ENCODE data around the gene DST.

The DST gene

DNA sequence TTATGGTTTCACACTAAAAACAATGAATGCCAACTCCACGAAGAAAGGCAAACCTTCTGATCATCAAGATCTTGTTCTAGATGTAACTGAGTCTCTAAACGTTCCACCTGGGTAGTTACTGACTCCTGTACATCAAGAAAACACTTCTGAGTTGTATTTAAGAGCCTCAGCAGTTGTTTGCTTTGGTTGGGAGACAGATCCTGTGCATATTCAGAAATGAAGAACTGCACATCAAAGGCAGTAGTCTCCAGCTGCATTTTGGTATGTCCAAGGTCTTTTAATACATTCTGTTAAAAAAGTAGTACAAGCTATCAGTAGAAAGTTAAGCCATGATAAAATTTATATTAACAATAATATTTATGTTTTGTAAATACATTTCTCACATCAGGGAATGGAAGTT is 41.3 kb downstream of the DST start:
- no peak overlapping the region for H3K4me3 ChIP-seq (ENCODE audit: low read depth, low read length)
- no peak for TF ChIP-seq CTCF (IDR thresholded peaks at IDR 0.05; ENCODE audit: insufficient read depth, low read depth, low read length, missing control alignments)
- no peak for DNase-seq (ENCODE audit: low read depth)

DNA sequence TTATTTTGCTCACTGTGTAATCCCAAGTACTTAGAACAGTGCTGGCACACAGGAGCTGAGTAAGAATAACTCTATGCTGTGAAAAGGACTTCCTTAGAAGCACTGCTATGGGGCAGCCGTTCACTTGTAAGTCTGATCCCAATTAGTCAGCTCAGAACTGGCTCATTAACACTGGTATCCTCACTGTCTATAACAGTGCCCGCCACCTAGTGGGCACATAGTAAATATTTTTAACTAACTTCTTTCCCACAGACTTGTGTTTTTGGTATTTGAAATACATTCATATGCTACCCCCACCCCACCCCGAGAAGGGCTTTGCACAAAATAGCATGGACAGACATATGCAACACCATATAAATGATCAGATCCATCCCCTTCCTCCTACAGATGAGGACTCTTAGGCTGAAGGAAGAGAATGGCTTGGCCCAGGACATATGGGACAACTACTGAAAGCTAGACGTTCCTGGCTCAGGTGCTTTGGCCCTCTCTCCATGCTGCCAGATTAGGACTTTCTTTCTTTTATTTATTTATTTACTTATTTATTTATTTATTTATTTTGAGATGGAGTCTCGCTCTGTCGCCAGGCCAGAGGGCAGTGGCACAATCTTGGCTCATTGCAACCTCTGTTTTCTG is 47.1 kb downstream of the DST start:
- H3K4me3 ChIP-seq (ENCODE audit: low read depth, low read length) = no peak overlapping the region
- peak; percentile 61 for TF ChIP-seq CTCF (IDR thresholded peaks at IDR 0.05; ENCODE audit: insufficient read depth, low read depth, low read length, missing control alignments)
- peak; percentile 84 for DNase-seq (ENCODE audit: low read depth)

GRCh38 chr6:56594699-56595098 is 48.0 kb downstream of the DST start:
- no peak for TF ChIP-seq CTCF (IDR thresholded peaks at IDR 0.05; ENCODE audit: insufficient read depth, low read depth, low read length, missing control alignments)
- H3K4me3 ChIP-seq (ENCODE audit: low read depth, low read length) = no peak overlapping the region
- peak; percentile 66 for DNase-seq (ENCODE audit: low read depth)

- no peak overlapping the region for H3K4me3 ChIP-seq (ENCODE audit: low read depth, low read length)
- DNase-seq (ENCODE audit: low read depth) = peak; percentile 92
- TF ChIP-seq CTCF (IDR thresholded peaks at IDR 0.05; ENCODE audit: insufficient read depth, low read depth, low read length, missing control alignments) = no peak
Measured at GRCh38 chr6:56593801-56594318, 48.8 kb downstream of the DST start.

DNA sequence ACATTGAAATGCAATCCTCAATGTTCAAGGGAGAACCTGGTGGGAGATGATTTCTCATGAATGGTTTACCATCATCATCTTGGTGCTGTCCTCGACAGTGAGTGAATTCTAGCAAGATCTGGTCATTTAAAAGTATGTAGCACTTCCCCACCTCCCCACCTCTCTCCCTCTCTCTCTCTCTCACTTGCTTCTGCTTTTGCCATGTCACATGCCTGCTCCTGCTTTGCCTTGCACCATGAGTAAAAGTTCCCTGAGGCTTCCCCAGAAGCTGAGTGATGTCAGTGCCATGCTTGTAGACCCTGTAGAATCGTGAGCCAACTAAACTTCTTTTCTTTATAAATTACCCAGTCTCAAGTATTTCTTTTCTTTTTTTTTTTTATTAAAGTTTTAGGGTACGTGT is 60.5 kb downstream of the DST start:
- H3K4me3 ChIP-seq (ENCODE audit: low read depth, low read length) = no peak overlapping the region
- no peak for TF ChIP-seq CTCF (IDR thresholded peaks at IDR 0.05; ENCODE audit: insufficient read depth, low read depth, low read length, missing control alignments)
- no peak for DNase-seq (ENCODE audit: low read depth)

GRCh38 chr6:56581296-56581925 is 61.3 kb downstream of the DST start:
- no peak overlapping the region for H3K4me3 ChIP-seq (ENCODE audit: low read depth, low read length)
- no peak for DNase-seq (ENCODE audit: low read depth)
- no peak for TF ChIP-seq CTCF (IDR thresholded peaks at IDR 0.05; ENCODE audit: insufficient read depth, low read depth, low read length, missing control alignments)
